ENCODE data around the gene TMEM255B. TPM values are rescaled to one million over a fixed set of nuclear protein-coding genes. Genes with fewer than 3 reads are reported as not detected.
A peak's percentile ranks its signal among the peaks of the same experiment; 100 is the strongest.
"Not testable (repeated sequence)": the region's sequence is repeated elsewhere in the genome, so short reads cannot be mapped to it uniquely, and the experiment has no call there.

TMEM255B gene
- total RNA-seq, 1 donor from 2014 or later: 8.4 TPM

DNA sequence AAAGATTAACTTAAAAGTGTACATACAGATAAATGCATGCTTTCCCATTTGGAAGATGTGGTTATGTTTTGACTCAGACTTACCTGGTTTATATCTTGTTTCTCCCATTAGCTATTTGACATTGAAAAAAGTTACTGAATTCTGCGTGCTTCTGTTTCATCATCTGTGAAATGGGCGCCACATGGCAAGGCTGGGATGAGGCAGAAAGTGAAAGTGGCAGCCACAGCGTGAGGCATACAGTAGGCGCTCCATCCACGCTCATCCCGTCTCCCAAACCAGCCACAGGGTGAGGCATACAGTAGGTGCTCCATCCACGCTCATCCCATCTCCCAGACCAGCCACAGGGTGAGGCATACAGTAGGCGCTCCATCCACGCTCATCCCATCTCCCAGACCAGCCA, 14.0 kb upstream of the TMEM255B start:
- Histone ChIP-seq H3K9ac (ENCODE audit: low read length) (no peak overlapping the region), H3K27me3 (ENCODE audit: insufficient read depth, low read length) (peaks cover 9% of the 10 kb centered on the region), H4K20me1 (ENCODE audit: insufficient read depth, low read length) (no peaks in the 10 kb centered on the region), H3K27ac (ENCODE audit: low read depth, low read length) (no peak overlapping the region), H3K36me3 (ENCODE audit: insufficient read depth, low read length) (no peaks in the 10 kb centered on the region), H3K9me3 (ENCODE audit: insufficient read depth, low read depth, low read length) (no peaks in the 10 kb centered on the region), H3K4me1 (ENCODE audit: insufficient read depth, low read length) (peaks cover 6% of the 10 kb centered on the region), H3K79me2 (ENCODE audit: insufficient read depth, low read length) (no peaks in the 10 kb centered on the region), H3K4me2 (ENCODE audit: low read length) (no peak overlapping the region), H3K4me3 (ENCODE audit: insufficient read depth, low read depth, low read length) (no peak overlapping the region), H2AFZ (ENCODE audit: low read depth, low read length) (no peak overlapping the region)
- peaks cover 4% of the 10 kb centered on the region for H3K36me3 Mint-ChIP-seq (ENCODE audit: low read depth, unreplicated experiment)
- H3K4me1 Mint-ChIP-seq (ENCODE audit: low read depth, unreplicated experiment): peaks cover 4% of the 10 kb centered on the region
- H3K27me3 Mint-ChIP-seq (ENCODE audit: low read depth, unreplicated experiment): peaks cover 44% of the 10 kb centered on the region
- no peak overlapping the region for H3K4me3 Mint-ChIP-seq (ENCODE audit: unreplicated experiment)
- no peak for TF ChIP-seq EZH2 (IDR thresholded peaks at IDR 0.05; ENCODE audit: insufficient read depth, low read length)
- TF ChIP-seq, protein P1, sequence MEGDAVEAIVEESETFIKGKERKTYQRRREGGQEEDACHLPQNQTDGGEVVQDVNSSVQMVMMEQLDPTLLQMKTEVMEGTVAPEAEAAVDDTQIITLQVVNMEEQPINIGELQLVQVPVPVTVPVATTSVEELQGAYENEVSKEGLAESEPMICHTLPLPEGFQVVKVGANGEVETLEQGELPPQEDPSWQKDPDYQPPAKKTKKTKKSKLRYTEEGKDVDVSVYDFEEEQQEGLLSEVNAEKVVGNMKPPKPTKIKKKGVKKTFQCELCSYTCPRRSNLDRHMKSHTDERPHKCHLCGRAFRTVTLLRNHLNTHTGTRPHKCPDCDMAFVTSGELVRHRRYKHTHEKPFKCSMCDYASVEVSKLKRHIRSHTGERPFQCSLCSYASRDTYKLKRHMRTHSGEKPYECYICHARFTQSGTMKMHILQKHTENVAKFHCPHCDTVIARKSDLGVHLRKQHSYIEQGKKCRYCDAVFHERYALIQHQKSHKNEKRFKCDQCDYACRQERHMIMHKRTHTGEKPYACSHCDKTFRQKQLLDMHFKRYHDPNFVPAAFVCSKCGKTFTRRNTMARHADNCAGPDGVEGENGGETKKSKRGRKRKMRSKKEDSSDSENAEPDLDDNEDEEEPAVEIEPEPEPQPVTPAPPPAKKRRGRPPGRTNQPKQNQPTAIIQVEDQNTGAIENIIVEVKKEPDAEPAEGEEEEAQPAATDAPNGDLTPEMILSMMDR (IDR thresholded peaks at IDR 0.05; ENCODE audit: insufficient read depth, low read depth, low read length): no peak
- DNase-seq (ENCODE audit: low read depth): no peak
- no peak for FAIRE-seq
- H3K27ac Mint-ChIP-seq (ENCODE audit: unreplicated experiment): no peak overlapping the region
- no peaks in the 10 kb centered on the region for H3K9me3 Mint-ChIP-seq (ENCODE audit: unreplicated experiment)

DNA sequence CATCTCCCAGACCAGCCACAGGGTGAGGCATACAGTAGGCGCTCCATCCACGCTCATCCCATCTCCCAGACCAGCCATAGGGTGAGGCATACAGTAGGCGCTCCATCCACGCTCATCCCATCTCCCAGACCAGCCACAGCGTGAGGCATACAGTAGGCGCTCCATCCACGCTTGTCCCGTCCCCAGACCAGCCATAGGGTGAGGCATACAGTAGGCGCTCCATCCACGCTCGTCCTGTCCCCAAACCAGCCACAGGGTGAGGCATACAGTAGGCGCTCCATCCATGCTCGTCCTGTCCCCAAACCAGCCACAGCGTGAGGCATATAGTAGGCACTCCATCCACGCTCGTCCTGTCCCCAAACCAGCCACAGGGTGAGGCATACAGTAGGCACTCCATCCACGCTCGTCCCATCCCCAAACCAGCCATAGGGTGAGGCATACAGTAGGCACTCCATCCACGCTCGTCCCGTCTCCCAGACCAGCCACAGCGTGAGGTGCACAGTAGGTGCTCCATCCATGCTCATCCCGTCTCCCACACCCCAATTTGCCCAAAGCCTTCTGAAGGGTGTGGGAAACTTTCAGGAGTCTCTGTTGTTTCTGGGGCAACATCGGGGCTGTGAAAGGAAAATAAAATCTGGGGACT, 13.4 kb upstream of the TMEM255B start:
- not testable (repeated sequence) for H3K4me3 Mint-ChIP-seq (ENCODE audit: unreplicated experiment)

DNA sequence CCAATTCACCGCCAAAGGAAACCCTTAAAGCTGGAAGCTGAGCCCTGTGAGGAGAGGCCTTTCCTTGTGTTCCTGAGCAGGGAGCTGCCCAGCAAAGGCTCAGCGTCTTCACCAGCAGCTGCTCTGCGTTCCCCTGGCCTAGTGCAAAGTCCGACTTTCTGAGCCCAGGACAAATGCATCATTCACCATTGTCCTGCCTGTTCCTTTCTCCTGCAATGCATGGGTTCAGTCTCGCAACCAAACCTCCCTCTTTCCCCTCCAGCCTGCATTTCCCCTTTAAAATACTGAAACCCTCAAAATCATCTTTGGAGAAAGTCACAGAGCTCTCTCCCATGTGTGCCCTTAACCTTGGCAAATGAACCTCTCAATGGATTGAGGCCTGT, 12.9 kb upstream of the TMEM255B start:
- Mint-ChIP-seq H3K27ac (ENCODE audit: unreplicated experiment) (no peak overlapping the region), H3K4me3 (ENCODE audit: unreplicated experiment) (peak overlapping the region; percentile 4), H3K9me3 (ENCODE audit: unreplicated experiment) (no peaks in the 10 kb centered on the region), H3K4me1 (ENCODE audit: low read depth, unreplicated experiment) (peaks cover 4% of the 10 kb centered on the region), H3K36me3 (ENCODE audit: low read depth, unreplicated experiment) (peaks cover 4% of the 10 kb centered on the region), H3K27me3 (ENCODE audit: low read depth, unreplicated experiment) (peaks cover 39% of the 10 kb centered on the region)
- Histone ChIP-seq H3K79me2 (ENCODE audit: insufficient read depth, low read length) (no peaks in the 10 kb centered on the region), H4K20me1 (ENCODE audit: insufficient read depth, low read length) (no peaks in the 10 kb centered on the region), H3K27me3 (ENCODE audit: insufficient read depth, low read length) (peaks cover 6% of the 10 kb centered on the region), H3K4me3 (ENCODE audit: insufficient read depth, low read depth, low read length) (no peak overlapping the region), H3K9ac (ENCODE audit: low read length) (no peak overlapping the region), H3K36me3 (ENCODE audit: insufficient read depth, low read length) (no peaks in the 10 kb centered on the region), H3K9me3 (ENCODE audit: insufficient read depth, low read depth, low read length) (peaks cover 8% of the 10 kb centered on the region), H2AFZ (ENCODE audit: low read depth, low read length) (no peak overlapping the region), H3K4me2 (ENCODE audit: low read length) (no peak overlapping the region), H3K4me1 (ENCODE audit: insufficient read depth, low read length) (peaks cover 6% of the 10 kb centered on the region), H3K27ac (ENCODE audit: low read depth, low read length) (no peak overlapping the region)
- FAIRE-seq: no peak
- DNase-seq (ENCODE audit: low read depth): no peak
- TF ChIP-seq, protein P1 (IDR thresholded peaks at IDR 0.05; ENCODE audit: insufficient read depth, low read depth, low read length): no peak
- TF ChIP-seq EZH2 (IDR thresholded peaks at IDR 0.05; ENCODE audit: insufficient read depth, low read length): no peak

More for the DNA sequence above, 13.4 kb upstream of the TMEM255B start:
- peaks cover 41% of the 10 kb centered on the region for H3K27me3 Mint-ChIP-seq (ENCODE audit: low read depth, unreplicated experiment)
- not testable (repeated sequence) for H3K9me3 Mint-ChIP-seq (ENCODE audit: unreplicated experiment); H3K27ac Mint-ChIP-seq (ENCODE audit: unreplicated experiment); H3K4me2 ChIP-seq (ENCODE audit: low read length); H3K36me3 ChIP-seq (ENCODE audit: insufficient read depth, low read length); H3K36me3 Mint-ChIP-seq (ENCODE audit: low read depth, unreplicated experiment); H3K27me3 ChIP-seq (ENCODE audit: insufficient read depth, low read length); DNase-seq (ENCODE audit: low read depth); H2AFZ ChIP-seq (ENCODE audit: low read depth, low read length); H3K4me1 ChIP-seq (ENCODE audit: insufficient read depth, low read length); H3K9me3 ChIP-seq (ENCODE audit: insufficient read depth, low read depth, low read length); H3K9ac ChIP-seq (ENCODE audit: low read length); H3K4me3 ChIP-seq (ENCODE audit: insufficient read depth, low read depth, low read length); H4K20me1 ChIP-seq (ENCODE audit: insufficient read depth, low read length); H3K4me1 Mint-ChIP-seq (ENCODE audit: low read depth, unreplicated experiment); H3K27ac ChIP-seq (ENCODE audit: low read depth, low read length); FAIRE-seq; H3K79me2 ChIP-seq (ENCODE audit: insufficient read depth, low read length)
